SK-N-SH treated with all-trans-retinoic acid at 6 μM for 48 hours (cell line): ENCODE data around the gene CGB8.

Experiments
- ATAC-seq: fragments of 200-7000 bp; cut with Tn5 transposase; 3 replicates; pipeline ENCODE4 v1.9.1; 2020; ENCODE audit warnings: mild to moderate bottlenecking, moderate library complexity
- ARNTL ChIP-seq: fragments of 450-650 bp; formaldehyde crosslinking; IDR thresholded peaks from 2 replicates; pipeline ENCODE4 v1.5.0; 2020; ENCODE audit warnings: low read depth, mild to moderate bottlenecking, moderate library complexity, borderline replicate concordance
- BACH2 ChIP-seq: fragments of 250-450 bp; sonication (Bioruptor Pico); IDR thresholded peaks from 2 replicates; pipeline ENCODE4 v1.9.0; 2021; ENCODE audit warnings: mild to moderate bottlenecking, borderline replicate concordance
- CREB5 ChIP-seq: fragments of 250-450 bp; sonication (Bioruptor Pico); IDR thresholded peaks from 2 replicates; pipeline ENCODE4 v1.5.1; 2020; ENCODE audit warnings: low read depth, mild to moderate bottlenecking, moderate library complexity
- CSDC2 ChIP-seq: fragments of 250-450 bp; sonication (Bioruptor Pico); IDR thresholded peaks from 2 replicates; pipeline ENCODE4 v1.5.0; 2020; ENCODE audit warnings: mild to moderate bottlenecking, moderate library complexity
- CSRNP3 ChIP-seq: fragments of 250-450 bp; sonication (Bioruptor Pico); IDR thresholded peaks from 2 replicates; pipeline ENCODE4 v1.5.1; 2021; ENCODE audit warnings: mild to moderate bottlenecking, moderate library complexity
- ESRRG ChIP-seq: fragments of 250-450 bp; sonication (Bioruptor Pico); IDR thresholded peaks from 2 replicates; pipeline ENCODE4 v1.6.1; 2021; ENCODE audit warnings: mild to moderate bottlenecking
- GLIS3 ChIP-seq: fragments of 250-450 bp; sonication (Bioruptor Pico); IDR thresholded peaks from 2 replicates; pipeline ENCODE4 v1.5.0; 2020; ENCODE audit warnings: mild to moderate bottlenecking, moderate library complexity
- ISL1 ChIP-seq: fragments of 250-450 bp; sonication (Bioruptor Pico); IDR thresholded peaks from 2 replicates; pipeline ENCODE4 v2.1.2; 2022; ENCODE audit warnings: mild to moderate bottlenecking, moderate library complexity
- OSR1 ChIP-seq: fragments of 250-450 bp; sonication (Bioruptor Pico); IDR thresholded peaks from 2 replicates; pipeline ENCODE4 v1.8.0; 2022; ENCODE audit warnings: moderate library complexity, mild to moderate bottlenecking, inconsistent platforms
- PPARA ChIP-seq: fragments of 250-450 bp; sonication (Bioruptor Pico); IDR thresholded peaks from 2 replicates; pipeline ENCODE4 v1.5.0; 2020; ENCODE audit warnings: mild to moderate bottlenecking, borderline replicate concordance
- RARB ChIP-seq: fragments of 250-450 bp; sonication (Bioruptor Pico); IDR thresholded peaks from 2 replicates; pipeline ENCODE4 v1.8.0; 2021; ENCODE audit warnings: mild to moderate bottlenecking, moderate library complexity
- SNAI2 ChIP-seq: fragments of 250-450 bp; sonication (Bioruptor Pico); IDR thresholded peaks from 2 replicates; pipeline ENCODE4 v1.5.0; 2020; ENCODE audit warnings: mild to moderate bottlenecking, moderate library complexity
- TCF4 ChIP-seq: fragments of 250-450 bp; sonication (Bioruptor Pico); IDR thresholded peaks from 2 replicates; pipeline ENCODE4 v1.8.0; 2021; ENCODE audit warnings: mild to moderate bottlenecking, moderate library complexity, borderline replicate concordance
- TOX ChIP-seq: fragments of 250-450 bp; sonication (Bioruptor Pico); IDR thresholded peaks from 2 replicates; pipeline ENCODE4 v1.8.0; 2021; ENCODE audit warnings: mild to moderate bottlenecking, moderate library complexity, borderline replicate concordance
- TSHZ2 ChIP-seq: fragments of 250-450 bp; sonication (Bioruptor Pico); IDR thresholded peaks from 2 replicates; pipeline ENCODE4 v1.5.0; 2020; ENCODE audit warnings: mild to moderate bottlenecking, moderate library complexity
- ZC3H10 ChIP-seq: fragments of 250-450 bp; sonication (Bioruptor Pico); IDR thresholded peaks from 2 replicates; pipeline ENCODE4 v1.5.1; 2021; ENCODE audit warnings: mild to moderate bottlenecking, moderate library complexity
- ZFP3 ChIP-seq: fragments of 250-450 bp; sonication (Bioruptor Pico); IDR thresholded peaks from 2 replicates; pipeline ENCODE4 v1.5.0; 2020; ENCODE audit warnings: mild to moderate bottlenecking, moderate library complexity
- ZFP30 ChIP-seq: fragments of 450-650 bp; formaldehyde crosslinking; IDR thresholded peaks from 2 replicates; pipeline ENCODE4 v1.5.0; 2022; ENCODE audit warnings: mild to moderate bottlenecking, moderate library complexity
- ZNF70 ChIP-seq: fragments of 450-650 bp; formaldehyde crosslinking; IDR thresholded peaks from 2 replicates; pipeline ENCODE4 v1.5.0; 2020; ENCODE audit warnings: mild to moderate bottlenecking, moderate library complexity
- ZNF8 ChIP-seq: fragments of 450-650 bp; formaldehyde crosslinking; IDR thresholded peaks from 2 replicates; pipeline ENCODE4 v1.5.0; 2020; ENCODE audit warnings: mild to moderate bottlenecking, moderate library complexity

The CGB8 gene

GRCh38 chr19:49058562-49058961 is 9.7 kb upstream of the CGB8 start:
- no peak; the same call in 2 of the 3 replicates for ATAC-seq
- TF ChIP-seq ISL1 (no peak), RARB (CRISPR knock-in tag) (no peak), TSHZ2 (no peak), CREB5 (CRISPR knock-in tag) (no peak), OSR1 (CRISPR knock-in tag) (no peak), TOX (CRISPR knock-in tag) (no peak)

- peak; percentile 74 for ATAC-seq
- TF ChIP-seq RARB (CRISPR knock-in tag) (no peak), GLIS3 (CRISPR knock-in tag) (no peak), CSDC2 (no peak), ZFP3 (CRISPR knock-in tag) (no peak), BACH2 (CRISPR knock-in tag) (no peak), ISL1 (no peak), TCF4 (CRISPR knock-in tag) (no peak), PPARA (CRISPR knock-in tag) (no peak), TSHZ2 (no peak), ESRRG (CRISPR knock-in tag) (no peak), ZNF8 (CRISPR knock-in tag) (no peak), SNAI2 (no peak), ARNTL (no peak), OSR1 (CRISPR knock-in tag) (no peak), ZFP30 (CRISPR knock-in tag) (no peak), ZNF70 (no peak), CREB5 (CRISPR knock-in tag) (no peak), TOX (CRISPR knock-in tag) (no peak), ZC3H10 (CRISPR knock-in tag) (no peak), CSRNP3 (CRISPR knock-in tag) (no peak)
Observed at GRCh38 chr19:49057636-49058234, 8.8 kb upstream of the CGB8 start, which contains the start of gene CGB7. Gene CGB7, minus strand, starts transcription at chr19:49057749. Its CDS starts 2,374 bp downstream, at chr19:49055375.

- ATAC-seq = peak; percentile 23
Observed at GRCh38 chr19:49056902-49057596, 8.1 kb upstream of the CGB8 start.
